Calu3 (cell line): Measurements from ENCODE around the gene MAD2L1BP. TPM values are rescaled to one million over a fixed set of nuclear protein-coding genes. Genes with fewer than 3 reads are reported as not detected.
"Not testable (repeated sequence)": the region's sequence is repeated elsewhere in the genome, so short reads cannot be mapped to it uniquely, and the experiment has no call there.

Experiments
- Bru-seq: library from RNA; stranded (reverse); fragments of 400-500 nt; gene quantifications from one replicate; lab custom pipeline; 2021; lab: Mats Ljungman, UMichigan
- BruChase-seq, 2 experiments: library from RNA; stranded (reverse); fragments of 400-500 nt; gene quantifications; one replicate each; lab custom pipeline; 2021; lab: Mats Ljungman, UMichigan
- BruUV-seq: library from RNA; stranded (reverse); fragments of 400-500 nt; replicated peaks from 2 replicates; lab custom pipeline; 2021; lab: Mats Ljungman, UMichigan
- CTCF ChIA-PET: fragments of 300-600 bp; sonication (Branson Sonifier 250); formaldehyde crosslinking; loops from one replicate; lab custom pipeline; 2022; ENCODE audit warnings: antibody characterized with exemption; lab: Charles Lee
- DNase-seq: peaks from one replicate; pipeline ENCODE4 v3.0.0; 2022
- H3K27ac Mint-ChIP-seq: one replicate; pipeline ENCODE4 v1.8.0; 2022; ENCODE audit warnings: mixed read lengths; ENCODE audit not compliant: unreplicated experiment
- H3K27me3 Mint-ChIP-seq: one replicate; pipeline ENCODE4 v1.8.0; 2022; ENCODE audit warnings: mixed read lengths; ENCODE audit not compliant: unreplicated experiment
- H3K36me3 Mint-ChIP-seq: one replicate; pipeline ENCODE4 v1.8.0; 2022; ENCODE audit warnings: mild to moderate bottlenecking, moderate library complexity, mixed read lengths; ENCODE audit not compliant: insufficient read depth, unreplicated experiment
- H3K4me1 Mint-ChIP-seq: one replicate; pipeline ENCODE4 v1.8.0; 2022; ENCODE audit warnings: mild to moderate bottlenecking, low read depth, mixed read lengths; ENCODE audit not compliant: unreplicated experiment
- H3K4me3 Mint-ChIP-seq: one replicate; pipeline ENCODE4 v1.8.0; 2022; ENCODE audit warnings: mild to moderate bottlenecking, low read depth, moderate library complexity, mixed read lengths; ENCODE audit not compliant: unreplicated experiment
- H3K9me3 Mint-ChIP-seq: one replicate; pipeline ENCODE4 v1.8.0; 2022; ENCODE audit warnings: low read depth, mixed read lengths; ENCODE audit not compliant: unreplicated experiment
- CTCF ChIP-seq: fragments of 200-600 bp; IDR thresholded peaks from one replicate; pipeline ENCODE4 v1.8.0; 2022; ENCODE audit warnings: antibody characterized with exemption; ENCODE audit not compliant: unreplicated experiment
- intact Hi-C: fragments of 100-400 bp; cut with micrococcal nuclease; formaldehyde crosslinking; loops from one replicate; pipeline ENCODE4 v1.10.0; 2022; ENCODE audit not compliant: unreplicated experiment
- long read RNA-seq: library from polyadenylated mRNA; stranded (forward); transcript quantifications from one replicate; pipeline ENCODE4 v2.0.0, GENCODE V29; 2022
- total RNA-seq: library from RNA; stranded (reverse); gene quantifications from 2 replicates; pipeline ENCODE4 v1.2.3, GENCODE V29; 2022

MAD2L1BP gene, protein sequence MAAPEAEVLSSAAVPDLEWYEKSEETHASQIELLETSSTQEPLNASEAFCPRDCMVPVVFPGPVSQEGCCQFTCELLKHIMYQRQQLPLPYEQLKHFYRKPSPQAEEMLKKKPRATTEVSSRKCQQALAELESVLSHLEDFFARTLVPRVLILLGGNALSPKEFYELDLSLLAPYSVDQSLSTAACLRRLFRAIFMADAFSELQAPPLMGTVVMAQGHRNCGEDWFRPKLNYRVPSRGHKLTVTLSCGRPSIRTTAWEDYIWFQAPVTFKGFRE
- 48.2 and 53.2 TPM in 2 replicates for total RNA-seq
- percentile 77 among the genes with signal in this experiment for Bru-seq, nascent RNA
- BruChase-seq, experiment 1, labeled RNA remaining after a 6-hour chase, result percentile 64 among the genes with signal in this experiment
- percentile 76 among the genes with signal in this experiment for BruChase-seq, experiment 2, labeled RNA remaining after a 2-hour chase
- long read RNA-seq, transcript MAD2L1BP-201 (3 exons, 1,301 nt), result major isoform, 82 of 90 reads
- long read RNA-seq, partial matches to known transcripts, result 1 of 90 reads
- long read RNA-seq, other reads (novel, unspliced or antisense), result 6 of 90 reads

DNA sequence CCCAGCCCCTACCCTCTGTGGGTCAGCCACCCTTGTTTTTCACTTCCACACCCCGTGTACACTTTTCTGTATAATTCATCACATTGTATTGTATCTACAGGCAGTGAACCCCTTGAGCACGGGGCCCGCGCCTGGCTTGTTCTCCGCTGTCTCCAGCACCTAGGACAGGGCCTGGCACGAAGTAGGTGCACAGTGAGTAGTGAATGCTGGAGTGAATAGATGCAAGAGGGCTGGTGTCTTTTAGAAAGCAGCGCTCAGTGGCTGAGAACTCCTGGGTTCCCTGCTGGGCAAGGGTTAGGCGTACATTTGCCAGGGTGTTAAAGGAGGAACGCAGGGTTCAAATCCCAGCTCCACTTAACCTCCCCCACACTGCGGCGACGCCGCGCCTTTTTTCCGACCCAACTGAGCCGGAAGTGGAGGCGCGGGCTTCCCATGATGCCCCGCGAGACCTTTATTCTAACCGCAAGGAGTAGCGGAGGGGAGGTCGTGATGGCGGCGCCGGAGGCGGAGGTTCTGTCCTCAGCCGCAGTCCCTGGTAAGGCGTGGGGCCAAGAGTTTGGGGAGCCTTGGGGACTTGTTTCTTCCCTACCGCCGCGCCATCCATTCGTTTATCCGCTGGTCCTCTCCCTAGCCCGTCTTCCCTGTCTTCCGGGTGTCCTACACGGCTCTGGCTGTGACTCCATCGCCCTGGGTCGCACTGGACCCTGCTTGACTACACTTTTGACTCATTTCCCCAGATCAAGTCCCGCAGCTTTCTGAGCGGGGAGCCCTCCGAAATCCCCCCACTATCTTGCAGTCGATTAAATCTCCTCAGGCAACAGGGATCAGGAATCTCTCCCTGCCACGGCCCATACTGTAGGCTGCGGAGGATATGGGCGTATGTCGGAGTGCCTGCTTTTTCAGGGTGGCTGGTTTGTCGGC lies at the start of gene MAD2L1BP:
MAD2L1BP (plus strand) TSS at position 454 of the 921 bp plus-strand sequence; CDS start at position 490, 36 bp downstream.
- no peaks in the 10 kb centered on the region for H3K9me3 Mint-ChIP-seq
- BruUV-seq, result no TSS peak
- no peak for TF ChIP-seq CTCF
- H3K27ac Mint-ChIP-seq, result peak within 1 kb of the TSS; percentile 89
- peaks cover 40% of the 10 kb centered on the region for H3K36me3 Mint-ChIP-seq
- DNase-seq, result peak; percentile 90
- no peaks in the 10 kb centered on the region for H3K27me3 Mint-ChIP-seq
- H3K4me1 Mint-ChIP-seq, result peaks cover 36% of the 10 kb centered on the region
- CTCF ChIA-PET, result interaction anchor here (1.0 to 1.3 kb wide), 2 partner anchors 8 to 134 kb away, joined by 3 to 4 read pairs; no protein-coding TSS in a partner anchor
- peak within 1 kb of the TSS; percentile 91 for H3K4me3 Mint-ChIP-seq
- intact Hi-C loops, result no loop called here

- BruUV-seq, result no TSS peak
- Mint-ChIP-seq H3K27me3 (no peaks in the 10 kb centered on the region), H3K4me1 (no peaks in the 10 kb centered on the region), H3K9me3 (no peaks in the 10 kb centered on the region), H3K36me3 (peaks cover 31% of the 10 kb centered on the region), H3K4me3 (no peak overlapping the region), H3K27ac (no peak overlapping the region)
- intact Hi-C loops, result no loop called here
- CTCF ChIA-PET, result interaction anchor here (0.7 kb wide), 1 partner anchor 32 kb away, joined by 3 read pairs; no protein-coding TSS in a partner anchor
- TF ChIP-seq CTCF, result no peak
- DNase-seq, result no peak
Measured at GRCh38 chr6:43588194-43588593, 47.4 kb upstream of the MAD2L1BP start.

- H3K4me1 Mint-ChIP-seq, intact Hi-C loops, H3K9me3 Mint-ChIP-seq, H3K27me3 Mint-ChIP-seq, CTCF ChIA-PET, BruUV-seq, DNase-seq, H3K4me3 Mint-ChIP-seq, H3K27ac Mint-ChIP-seq: not testable (repeated sequence)
- H3K36me3 Mint-ChIP-seq, result peaks cover 25% of the 10 kb centered on the region
Measured at GRCh38 chr6:43589564-43589963, 46.1 kb upstream of the MAD2L1BP start.

- no peak for DNase-seq
- intact Hi-C loops, result no loop called here
- H3K9me3 Mint-ChIP-seq, result no peaks in the 10 kb centered on the region
- no peaks in the 10 kb centered on the region for H3K4me1 Mint-ChIP-seq
- H3K36me3 Mint-ChIP-seq, result peaks cover 20% of the 10 kb centered on the region
- BruUV-seq, result no TSS peak
- H3K4me3 Mint-ChIP-seq, result no peak overlapping the region
- no peaks in the 10 kb centered on the region for H3K27me3 Mint-ChIP-seq
- no peak overlapping the region for H3K27ac Mint-ChIP-seq
- CTCF ChIA-PET, result no interaction called here
- TF ChIP-seq CTCF, result no peak
Measured at GRCh38 chr6:43593938-43594337, 41.7 kb upstream of the MAD2L1BP start.
